IgD-negative memory B cell (primary cell): ENCODE data around the gene PIWIL1. TPM values are rescaled to one million over a fixed set of nuclear protein-coding genes. Genes with fewer than 3 reads are reported as not detected.

Source experiments
- H3K27ac Mint-ChIP-seq, 3 donors: one replicate each; pipeline ENCODE4 v1.8.0; 2020 to 2022; ENCODE audit warnings: mild to moderate bottlenecking in 3 of 3, mixed read lengths in 3 of 3, moderate library complexity in 1 of 3
- H3K27me3 Mint-ChIP-seq: one replicate; pipeline ENCODE4 v1.8.0; 2021; ENCODE audit warnings: mixed read lengths
- H3K36me3 Mint-ChIP-seq: one replicate; pipeline ENCODE4 v1.8.0; 2020; ENCODE audit warnings: mild to moderate bottlenecking, mixed read lengths
- H3K4me1 Mint-ChIP-seq, 3 donors: one replicate each; pipeline ENCODE4 v1.8.0; 2020 to 2022; ENCODE audit warnings: mixed read lengths in 3 of 3, mild to moderate bottlenecking in 1 of 3
- H3K4me3 Mint-ChIP-seq, 4 donors: one replicate each; pipeline ENCODE4 v1.8.0; 2020 to 2022; ENCODE audit warnings: mild to moderate bottlenecking in 4 of 4, mixed read lengths in 4 of 4, moderate library complexity in 3 of 4
- H3K9me3 Mint-ChIP-seq, 3 donors: one replicate each; pipeline ENCODE4 v1.8.0; 2020 to 2021; ENCODE audit warnings: mixed read lengths in 3 of 3, mild to moderate bottlenecking in 1 of 3
- polyA plus RNA-seq: library from polyadenylated mRNA; unstranded; fragments of 300-500 nt; fragmentation: Illumina TruSeq; gene quantifications from one replicate; pipeline ENCODE4 v1.2.3, GENCODE V29; 2021

PIWIL1 gene
- polyA plus RNA-seq, 1 donor from 2014 or later: not detected

- Mint-ChIP-seq H3K27me3 (no peaks in the 10 kb centered on the region), H3K36me3 (no peaks in the 10 kb centered on the region), H3K9me3 (peaks cover 0 to 2% (median 0%) of the 10 kb centered on the region in 3 donors), H3K4me3 (no peak overlapping the region), H3K27ac (no peak overlapping the region), H3K4me1 (no peaks in the 10 kb centered on the region)
These were observed 9.9 kb downstream of the PIWIL1 start for GRCh38 chr12:130347588-130347987.

- H3K9me3 Mint-ChIP-seq: peaks cover 0 to 2% (median 0%) of the 10 kb centered on the region in 3 donors
- no peaks in the 10 kb centered on the region for H3K27me3 Mint-ChIP-seq
- no peak overlapping the region for H3K27ac Mint-ChIP-seq
- H3K36me3 Mint-ChIP-seq: no peaks in the 10 kb centered on the region
- H3K4me3 Mint-ChIP-seq: no peak overlapping the region
- no peaks in the 10 kb centered on the region for H3K4me1 Mint-ChIP-seq
These were observed 13.0 kb downstream of the PIWIL1 start for GRCh38 chr12:130350715-130351114.

GRCh38 chr12:130351326-130351725, 13.6 kb downstream of the PIWIL1 start:
- Mint-ChIP-seq H3K36me3 (no peaks in the 10 kb centered on the region), H3K9me3 (peaks cover 0 to under 1% (median 0%) of the 10 kb centered on the region in 3 donors), H3K4me3 (no peak overlapping the region), H3K27ac (no peak overlapping the region), H3K4me1 (no peaks in the 10 kb centered on the region), H3K27me3 (no peaks in the 10 kb centered on the region)

- H3K27ac Mint-ChIP-seq: no peak overlapping the region
- H3K27me3 Mint-ChIP-seq: no peaks in the 10 kb centered on the region
- H3K4me3 Mint-ChIP-seq: no peak overlapping the region
- no peaks in the 10 kb centered on the region for H3K36me3 Mint-ChIP-seq
- no peaks in the 10 kb centered on the region for H3K4me1 Mint-ChIP-seq
- no peaks in the 10 kb centered on the region for H3K9me3 Mint-ChIP-seq
These were observed 15.4 kb downstream of the PIWIL1 start for GRCh38 chr12:130353081-130353480.

- no peaks in the 10 kb centered on the region for H3K36me3 Mint-ChIP-seq
- H3K4me3 Mint-ChIP-seq: no peak overlapping the region
- no peak overlapping the region for H3K27ac Mint-ChIP-seq
- no peaks in the 10 kb centered on the region for H3K27me3 Mint-ChIP-seq
- no peaks in the 10 kb centered on the region for H3K9me3 Mint-ChIP-seq
- H3K4me1 Mint-ChIP-seq: no peaks in the 10 kb centered on the region
These were observed 16.7 kb downstream of the PIWIL1 start for GRCh38 chr12:130354407-130354806.

GRCh38 chr12:130356222-130356621, 18.5 kb downstream of the PIWIL1 start:
- Mint-ChIP-seq H3K27me3 (no peaks in the 10 kb centered on the region), H3K4me1 (no peaks in the 10 kb centered on the region), H3K27ac (no peak overlapping the region), H3K9me3 (peaks cover 0 to 5% (median 0%) of the 10 kb centered on the region in 3 donors), H3K36me3 (no peaks in the 10 kb centered on the region), H3K4me3 (no peak overlapping the region)

GRCh38 chr12:130357241-130357640, 19.6 kb downstream of the PIWIL1 start:
- Mint-ChIP-seq H3K27ac (no peak overlapping the region), H3K4me3 (peak overlapping the region in 1 of 4 donors; percentile 13), H3K9me3 (peaks cover 0 to 5% (median 0%) of the 10 kb centered on the region in 3 donors), H3K4me1 (no peaks in the 10 kb centered on the region), H3K27me3 (no peaks in the 10 kb centered on the region), H3K36me3 (no peaks in the 10 kb centered on the region)

- no peak overlapping the region for H3K27ac Mint-ChIP-seq
- no peaks in the 10 kb centered on the region for H3K36me3 Mint-ChIP-seq
- H3K27me3 Mint-ChIP-seq: no peaks in the 10 kb centered on the region
- peaks cover 0 to 6% (median 0%) of the 10 kb centered on the region in 3 donors for H3K9me3 Mint-ChIP-seq
- no peaks in the 10 kb centered on the region for H3K4me1 Mint-ChIP-seq
- no peak overlapping the region for H3K4me3 Mint-ChIP-seq
These were observed 20.1 kb downstream of the PIWIL1 start for GRCh38 chr12:130357729-130358330.

GRCh38 chr12:130362060-130362459, 24.4 kb downstream of the PIWIL1 start:
- Mint-ChIP-seq H3K4me1 (no peaks in the 10 kb centered on the region), H3K36me3 (no peaks in the 10 kb centered on the region), H3K27ac (no peak overlapping the region), H3K27me3 (no peaks in the 10 kb centered on the region), H3K4me3 (no peak overlapping the region), H3K9me3 (peaks cover 0 to 7% (median 2%) of the 10 kb centered on the region in 3 donors)

- Mint-ChIP-seq H3K36me3 (no peaks in the 10 kb centered on the region), H3K9me3 (peaks cover 2 to 16% (median 4%) of the 10 kb centered on the region in 3 donors), H3K27ac (no peak overlapping the region), H3K4me1 (no peaks in the 10 kb centered on the region), H3K27me3 (no peaks in the 10 kb centered on the region), H3K4me3 (no peak overlapping the region)
These were observed 26.9 kb downstream of the PIWIL1 start for GRCh38 chr12:130364578-130364977.

GRCh38 chr12:130366159-130366558, 28.5 kb downstream of the PIWIL1 start:
- Mint-ChIP-seq H3K4me3 (no peak overlapping the region), H3K36me3 (no peaks in the 10 kb centered on the region), H3K27ac (no peak overlapping the region), H3K4me1 (no peaks in the 10 kb centered on the region), H3K27me3 (no peaks in the 10 kb centered on the region), H3K9me3 (peaks cover 2 to 13% (median 4%) of the 10 kb centered on the region in 3 donors)

GRCh38 chr12:130367003-130367402, 29.3 kb downstream of the PIWIL1 start:
- Mint-ChIP-seq H3K4me1 (no peaks in the 10 kb centered on the region), H3K36me3 (no peaks in the 10 kb centered on the region), H3K4me3 (no peak overlapping the region), H3K27me3 (no peaks in the 10 kb centered on the region), H3K27ac (no peak overlapping the region), H3K9me3 (peaks cover 2 to 13% (median 4%) of the 10 kb centered on the region in 3 donors)

- Mint-ChIP-seq H3K4me3 (no peak overlapping the region), H3K4me1 (no peaks in the 10 kb centered on the region), H3K27ac (no peak overlapping the region), H3K36me3 (no peaks in the 10 kb centered on the region), H3K27me3 (no peaks in the 10 kb centered on the region), H3K9me3 (peaks cover 2 to 13% (median 4%) of the 10 kb centered on the region in 3 donors)
These were observed 29.8 kb downstream of the PIWIL1 start for GRCh38 chr12:130367523-130367922.

- H3K36me3 Mint-ChIP-seq: no peaks in the 10 kb centered on the region
- H3K27me3 Mint-ChIP-seq: no peaks in the 10 kb centered on the region
- peaks cover 2 to 11% (median 4%) of the 10 kb centered on the region in 3 donors for H3K9me3 Mint-ChIP-seq
- H3K4me1 Mint-ChIP-seq: no peaks in the 10 kb centered on the region
- H3K27ac Mint-ChIP-seq: no peak overlapping the region
- H3K4me3 Mint-ChIP-seq: no peak overlapping the region
These were observed 32.1 kb downstream of the PIWIL1 start for GRCh38 chr12:130369816-130370215.

- no peak overlapping the region for H3K27ac Mint-ChIP-seq
- H3K27me3 Mint-ChIP-seq: no peaks in the 10 kb centered on the region
- H3K4me1 Mint-ChIP-seq: no peaks in the 10 kb centered on the region
- H3K9me3 Mint-ChIP-seq: peaks cover 5 to 11% (median 5%) of the 10 kb centered on the region in 3 donors
- H3K4me3 Mint-ChIP-seq: no peak overlapping the region
- no peaks in the 10 kb centered on the region for H3K36me3 Mint-ChIP-seq
These were observed 33.6 kb downstream of the PIWIL1 start for GRCh38 chr12:130371296-130371695.

GRCh38 chr12:130372936-130373335, 35.2 kb downstream of the PIWIL1 start:
- Mint-ChIP-seq H3K4me1 (no peaks in the 10 kb centered on the region), H3K27me3 (peaks cover 4% of the 10 kb centered on the region), H3K27ac (no peak overlapping the region), H3K36me3 (no peaks in the 10 kb centered on the region), H3K9me3 (peaks cover 7 to 11% (median 8%) of the 10 kb centered on the region in 3 donors), H3K4me3 (no peak overlapping the region)
